Camera-type eye (tissue), 1 donor: ENCODE data around the gene XCL2. TPM values are rescaled to one million over a fixed set of nuclear protein-coding genes. Genes with fewer than 3 reads are reported as not detected.

Experiments used
- total RNA-seq: library from RNA; depleted of rRNA; stranded (reverse); fragments of >200 nt; gene quantifications from one replicate; pipeline ENCODE4 v1.2.3, GENCODE V29; 2014

Gene XCL2, protein sequence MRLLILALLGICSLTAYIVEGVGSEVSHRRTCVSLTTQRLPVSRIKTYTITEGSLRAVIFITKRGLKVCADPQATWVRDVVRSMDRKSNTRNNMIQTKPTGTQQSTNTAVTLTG
- total RNA-seq, result 1.1 TPM

DNA sequence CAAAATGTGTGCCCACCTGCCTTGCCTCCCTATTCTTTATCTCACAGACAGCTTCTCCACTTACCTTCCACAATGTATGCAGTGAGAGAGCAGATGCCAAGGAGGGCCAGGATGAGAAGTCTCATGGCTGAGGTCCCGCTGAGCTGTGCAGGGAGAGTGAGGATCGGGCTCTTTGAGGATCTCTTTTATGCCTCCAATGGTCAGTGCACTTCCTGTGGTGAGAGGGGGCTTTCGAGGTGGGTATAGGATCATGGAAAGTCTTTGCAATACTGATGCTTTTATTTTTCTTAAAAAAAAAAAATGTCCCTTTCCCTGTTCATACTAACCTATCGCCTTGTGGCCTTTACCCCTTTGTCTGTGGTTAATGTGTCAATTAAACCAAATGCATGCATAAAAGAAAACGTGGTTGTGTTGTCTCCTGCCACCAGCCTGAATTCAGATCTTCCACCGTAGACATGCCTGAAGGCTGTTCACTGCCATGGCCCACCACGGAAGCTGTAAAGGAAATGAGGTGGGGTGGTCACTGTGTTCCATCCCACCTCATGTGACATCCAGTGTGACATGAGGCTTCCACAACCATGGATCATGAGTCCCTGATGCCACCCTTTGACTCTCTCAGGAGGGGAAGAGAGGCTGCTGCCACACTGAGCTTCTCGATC is at the start of gene XCL2:
Gene XCL2 (minus strand): TSS at position 158 of the 659 bp plus-strand sequence. CDS start 33 bp downstream, at position 125.

GRCh38 chr1:168576245-168576688 is 32.5 kb upstream of the XCL2 start, which contains the start of gene XCL1:
Gene XCL1 (plus strand): TSS chr1:168576605. CDS start chr1:168576638, 33 bp downstream.

Other genes with a start within 250 kb of the XCL2 start
- not detected for gene XCL1, start 32.6 kb upstream of the XCL2 start, total RNA-seq
- 54.1 TPM for gene DPT, start 185.2 kb upstream of the XCL2 start, total RNA-seq